Small intestine (tissue), 7 donors: ENCODE results near the gene FBXO46. TPM values are rescaled to one million over a fixed set of nuclear protein-coding genes. Genes with fewer than 3 reads are reported as not detected.
"Not testable (repeated sequence)": the region's sequence is repeated elsewhere in the genome, so short reads cannot be mapped to it uniquely, and the experiment has no call there.

Experiments
- DNase-seq, 2 donors: peaks; one replicate each; pipeline versions ENCODE4 v3.0.0 to v3.0.0-alpha.2; 2013
- FAIRE-seq: peaks from 2 replicates; lab custom pipeline; 2012; peaks lifted over from hg19 to GRCh38; lab: Jason Lieb, UNC
- H3K27ac ChIP-seq, 3 donors: one replicate each; pipeline ENCODE4 v1.5.1; 2013; ENCODE audit warnings: low read length in 2 of 3, mild to moderate bottlenecking in 2 of 3, control low read depth in 1 of 3, inconsistent platforms in 1 of 3, low read depth in 1 of 3, moderate library complexity in 1 of 3
- H3K27me3 ChIP-seq, 3 donors: one replicate each; pipeline ENCODE4 v1.6.1; 2013; ENCODE audit warnings: low read length in 3 of 3, inconsistent platforms in 1 of 3; ENCODE audit not compliant: control insufficient read depth in 3 of 3, insufficient read depth in 3 of 3
- H3K36me3 ChIP-seq, 3 donors: one replicate each; pipeline ENCODE4 v1.6.1; 2013; ENCODE audit warnings: low read length in 3 of 3, inconsistent platforms in 1 of 3, low read depth in 1 of 3, mild to moderate bottlenecking in 1 of 3, moderate library complexity in 1 of 3; ENCODE audit not compliant: control insufficient read depth in 3 of 3, insufficient read depth in 2 of 3
- H3K4me1 ChIP-seq, 3 donors: one replicate each; pipeline ENCODE4 v1.6.1; 2013; ENCODE audit warnings: low read length in 2 of 3, inconsistent platforms in 1 of 3, low read depth in 1 of 3, mild to moderate bottlenecking in 1 of 3, moderate library complexity in 1 of 3; ENCODE audit not compliant: control insufficient read depth in 3 of 3, insufficient read depth in 2 of 3
- H3K4me3 ChIP-seq, 3 donors: one replicate each; pipeline ENCODE4 v1.5.1; 2013; ENCODE audit warnings: low read length in 3 of 3, control low read depth in 1 of 3, inconsistent platforms in 1 of 3, low read depth in 1 of 3, mild to moderate bottlenecking in 1 of 3, moderate library complexity in 1 of 3
- H3K9me3 ChIP-seq, 2 donors: one replicate each; pipeline ENCODE4 v1.6.1; 2013; ENCODE audit warnings: low read depth in 1 of 2, low read length in 1 of 2; ENCODE audit not compliant: control insufficient read depth in 2 of 2, insufficient read depth in 1 of 2
- whole genome bisulfite sequencing, 3 donors: extraction: QIAGEN DNeasy Blood & Tissue Kit; methylation state at CpG; one replicate each; pipeline ENCODE4 v1.1.7; 2013; 5-methylcytosine and 5-hydroxymethylcytosine counted together
- polyA plus RNA-seq, 4 donors: library from polyadenylated mRNA; stranded (reverse) in 3 of 4; unstranded in 1 of 4; fragments of 200-250 nt in 3 of 4; fragments of 120-200 nt in 1 of 4; gene quantifications; one replicate each; pipeline versions ENCODE4 v1.2.1 to v1.2.3, GENCODE V29; 2013
- donor health status: healthy with polysubstance abuse.
- donor health status: control.
- donor health status: control.
- donor health status: Bipolar disorder and iron deficiency.
- donor health status: healthy.

FBXO46 gene
- polyA plus RNA-seq, 4 donors, result 5.4 to 16.6 (median 9.3) TPM

DNA sequence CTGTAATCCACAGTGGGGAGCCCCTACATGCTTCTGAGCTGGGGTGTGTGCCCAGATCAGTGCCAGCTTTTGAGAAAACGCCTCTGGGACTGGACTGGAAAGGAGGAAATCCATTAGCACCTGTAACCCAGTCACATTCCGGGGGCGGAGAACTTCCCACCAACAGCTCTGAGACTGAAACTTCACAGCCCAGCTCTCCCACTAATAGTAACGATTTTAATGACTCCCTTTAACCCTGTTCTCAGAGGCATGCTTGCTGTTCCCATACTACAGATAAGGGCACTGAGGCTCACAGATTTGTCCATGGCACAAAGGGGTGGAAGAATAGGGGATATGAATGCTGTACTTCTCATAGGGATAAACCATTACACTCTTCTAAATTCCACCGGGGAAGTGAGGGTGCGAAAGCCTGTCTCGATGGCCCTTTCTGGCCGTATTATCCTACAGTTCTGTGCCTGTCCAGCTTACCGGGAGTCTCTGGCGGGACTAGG, 851 bp downstream of the FBXO46 start:
- Histone ChIP-seq H3K27ac (peak overlapping the region; percentile 20 to 48 (median 35)), H3K4me3 (peak overlapping the region; percentile 75 to 95 (median 88)), H3K27me3 (no peaks in the 10 kb centered on the region), H3K9me3 (no peaks in the 10 kb centered on the region), H3K4me1 (peaks cover 0 to 2% (median 0%) of the 10 kb centered on the region in 3 donors), H3K36me3 (peaks cover 0 to 15% (median 0%) of the 10 kb centered on the region in 3 donors)
- DNase-seq (peak; percentile 20 to 44), FAIRE-seq (no peak)
- 4 to 8% (median 6%) methylated on average over 10 of the region's 10 CpGs for WGBS, 3 donors

DNA sequence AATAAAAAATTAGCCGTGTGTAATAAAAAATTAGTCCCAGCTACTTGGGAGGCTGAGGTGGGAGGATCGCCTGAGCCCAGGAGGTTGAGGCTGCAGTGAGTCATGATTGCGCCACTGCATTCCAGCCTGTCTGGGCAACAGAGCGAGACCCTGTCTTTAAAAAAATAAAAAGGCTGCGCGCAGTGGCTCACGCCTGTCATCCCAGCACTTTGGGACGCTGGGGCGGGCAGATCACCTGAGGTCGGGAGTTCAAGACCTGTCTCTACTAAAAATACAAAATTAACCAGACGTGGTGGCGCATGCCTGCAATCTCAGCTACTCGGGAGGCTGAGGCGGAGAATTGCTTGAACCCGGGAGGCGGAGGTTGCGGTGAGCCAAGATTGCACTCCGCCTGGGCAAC, 2.0 kb downstream of the FBXO46 start:
- H3K4me3 ChIP-seq, H3K27ac ChIP-seq, DNase-seq, H3K27me3 ChIP-seq, H3K4me1 ChIP-seq, FAIRE-seq, H3K9me3 ChIP-seq: not testable (repeated sequence)
- WGBS, 3 donors, result 94 to 97% (median 96%) methylated on average over 18 of the region's 18 CpGs
- H3K36me3 ChIP-seq, result peaks cover 0 to 16% (median 0%) of the 10 kb centered on the region in 3 donors

DNA sequence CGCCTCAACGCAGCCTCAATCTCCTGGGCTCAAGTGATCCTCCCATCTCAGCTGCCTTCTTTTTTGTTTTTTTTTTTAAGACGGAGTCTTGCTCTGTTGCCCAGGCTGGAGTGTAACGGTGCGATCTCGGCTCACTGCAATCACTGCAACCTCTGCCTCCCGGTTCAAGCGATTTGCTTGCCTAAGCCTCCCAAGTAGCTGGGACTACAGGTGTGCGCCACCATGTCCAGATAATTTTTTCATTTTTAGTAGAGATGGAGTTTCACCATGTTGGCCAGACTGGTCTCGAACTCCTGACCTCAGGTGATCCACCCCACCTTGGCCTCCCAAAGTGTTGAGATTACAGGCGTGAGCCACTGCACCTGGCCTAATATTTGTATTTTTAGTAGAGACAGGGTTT, 10.6 kb downstream of the FBXO46 start:
- H3K27me3 ChIP-seq, DNase-seq, H3K9me3 ChIP-seq, H3K4me3 ChIP-seq, FAIRE-seq: not testable (repeated sequence)
- Histone ChIP-seq H3K27ac (peak overlapping the region in 2 of 3 donors; percentile 61 to 72), H3K36me3 (peaks cover 0 to 30% (median 4%) of the 10 kb centered on the region in 3 donors), H3K4me1 (peaks cover 3 to 24% (median 4%) of the 10 kb centered on the region in 3 donors)
- 92 to 97% (median 97%) methylated on average over 11 of the region's 11 CpGs for WGBS, 3 donors

DNA sequence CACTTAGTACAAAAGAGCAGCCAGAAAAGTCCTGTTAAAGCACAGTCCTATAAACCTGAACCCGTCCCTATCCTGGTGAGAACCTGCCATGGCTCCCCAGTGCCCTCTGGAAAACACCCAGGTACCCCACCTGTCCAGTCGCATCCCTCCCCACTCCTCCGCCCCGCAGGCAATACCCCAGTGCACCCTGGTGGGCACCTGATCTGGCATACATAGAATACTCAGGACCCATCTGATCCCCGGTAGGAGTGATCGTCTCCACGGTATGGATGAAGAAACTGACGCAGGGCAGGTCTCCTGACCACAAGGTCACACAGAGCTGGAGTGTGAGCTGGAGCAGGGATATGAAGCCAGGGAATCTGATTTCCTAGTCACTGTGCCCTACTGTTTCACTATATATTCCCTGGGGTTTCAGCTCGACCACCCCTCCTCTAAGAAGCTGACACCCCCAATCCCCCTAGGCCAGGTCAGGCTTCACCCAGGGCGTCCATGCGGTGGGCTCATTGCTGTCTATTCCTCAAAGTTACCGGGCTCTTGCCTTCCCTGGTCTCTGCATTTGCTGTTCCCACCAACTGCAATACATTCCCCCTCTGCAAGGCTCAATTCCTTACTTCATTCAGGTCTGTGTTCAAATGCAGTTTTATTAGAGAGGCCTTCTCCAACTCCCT, 12.6 kb downstream of the FBXO46 start:
- DNase-seq (peak; percentile 21 to 48), FAIRE-seq (no peak)
- Histone ChIP-seq H3K36me3 (peaks cover 0 to 26% (median 2%) of the 10 kb centered on the region in 3 donors), H3K4me1 (peaks cover 3 to 24% (median 4%) of the 10 kb centered on the region in 3 donors), H3K9me3 (no peaks in the 10 kb centered on the region), H3K27me3 (no peaks in the 10 kb centered on the region), H3K27ac (peak overlapping the region; percentile 93 to 96 (median 95)), H3K4me3 (peak overlapping the region; percentile 40 to 71 (median 55))
- 46 to 56% (median 52%) methylated on average over 12 of the region's 12 CpGs for WGBS, 3 donors

DNA sequence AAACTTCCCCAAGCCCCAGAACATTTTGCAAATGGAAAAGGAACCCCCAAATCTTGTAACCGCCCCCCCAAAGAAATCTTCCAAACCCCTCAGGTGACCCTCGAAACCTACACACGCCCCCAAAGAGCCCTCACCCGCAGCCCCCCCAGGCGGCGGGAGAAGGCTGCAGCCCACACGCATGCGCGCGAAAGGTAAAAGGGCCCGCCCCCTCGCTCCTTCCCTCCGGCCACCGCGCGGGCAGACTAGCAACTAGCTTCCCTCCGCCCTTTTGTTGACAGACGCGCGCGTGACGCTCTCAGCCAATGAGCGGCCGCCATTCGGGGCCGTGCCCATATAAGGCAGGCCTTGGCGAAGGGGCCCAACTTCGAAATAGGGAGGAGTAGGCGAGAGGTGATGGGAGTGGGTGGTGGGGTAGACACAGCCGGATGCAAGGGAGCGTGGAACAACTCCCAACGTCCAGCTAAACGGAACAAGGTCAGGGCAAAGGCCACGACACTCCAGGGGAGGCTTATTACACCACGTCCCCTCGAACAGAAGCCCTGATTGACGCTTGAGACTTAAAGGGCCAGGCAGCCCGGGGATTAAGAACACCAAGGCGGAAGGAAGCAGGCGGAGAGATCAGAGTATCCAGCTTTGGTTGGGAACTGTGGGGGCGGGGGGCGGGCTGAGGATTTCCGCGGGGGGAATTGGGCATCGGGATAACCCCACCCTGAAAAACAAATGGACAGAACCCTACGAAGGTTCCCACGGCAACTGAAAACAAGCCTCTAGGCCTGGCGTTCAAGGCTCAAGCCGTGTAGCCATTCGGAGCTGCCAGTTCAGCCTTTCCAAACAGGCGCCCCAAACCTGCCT, 13.3 kb downstream of the FBXO46 start:
- peak overlapping the region; percentile 93 to 96 (median 95) for H3K27ac ChIP-seq
- peak overlapping the region; percentile 55 to 71 (median 57) for H3K4me3 ChIP-seq
- WGBS, 3 donors, result 0% methylated on average over 45 to 51 of the region's 51 CpGs
- H3K27me3 ChIP-seq, result no peaks in the 10 kb centered on the region
- peak; percentile 62 for FAIRE-seq
- H3K36me3 ChIP-seq, result peaks cover 0 to 28% (median 3%) of the 10 kb centered on the region in 3 donors
- H3K4me1 ChIP-seq, result peaks cover 3 to 24% (median 4%) of the 10 kb centered on the region in 3 donors
- DNase-seq, result peak; percentile 99
- no peaks in the 10 kb centered on the region for H3K9me3 ChIP-seq

DNA sequence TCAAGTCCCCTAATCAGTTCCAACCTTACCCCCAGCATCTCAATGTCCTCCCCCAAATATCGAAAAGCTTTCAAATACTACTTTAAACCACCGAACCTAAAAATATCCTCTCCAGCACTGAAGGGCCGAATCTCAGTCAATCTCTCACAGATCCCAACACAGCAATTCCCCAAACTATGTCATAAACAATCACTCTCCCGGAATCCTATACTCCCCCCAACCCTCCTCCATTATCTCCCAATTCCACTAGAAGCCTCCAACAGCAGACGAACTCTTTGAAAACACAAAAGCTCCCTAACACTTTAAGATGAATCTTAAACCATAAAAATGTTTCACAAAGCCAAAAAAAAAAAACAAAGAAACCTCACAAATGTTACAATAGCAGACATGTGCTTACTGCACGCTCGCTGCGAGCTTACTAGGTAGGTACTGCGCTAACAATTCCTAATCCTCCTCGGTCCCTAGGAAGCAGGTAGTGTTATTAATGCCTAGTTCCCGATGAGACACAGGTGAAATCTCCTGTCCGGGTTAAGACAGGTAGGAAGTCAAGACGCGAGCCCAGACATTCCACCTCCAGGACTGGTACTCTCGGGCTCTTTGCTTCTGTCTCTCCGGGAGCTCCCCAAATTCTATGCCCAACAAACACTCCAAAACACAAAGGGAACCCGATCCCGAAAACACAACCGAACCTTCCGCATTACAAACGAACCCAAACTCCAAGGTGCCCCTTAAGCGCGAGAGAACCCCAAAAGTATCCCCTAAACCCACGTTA, 14.2 kb downstream of the FBXO46 start:
- H3K27me3 ChIP-seq, result no peaks in the 10 kb centered on the region
- peak overlapping the region in 2 of 3 donors; percentile 76 to 88 for H3K27ac ChIP-seq
- peak overlapping the region; percentile 54 to 71 (median 57) for H3K4me3 ChIP-seq
- 1 to 2% (median 2%) methylated on average over 24 of the region's 24 CpGs for WGBS, 3 donors
- no peak for FAIRE-seq
- peak; percentile 54 to 74 for DNase-seq
- H3K9me3 ChIP-seq, result no peaks in the 10 kb centered on the region
- peaks cover 5 to 28% (median 9%) of the 10 kb centered on the region in 3 donors for H3K36me3 ChIP-seq
- peaks cover 3 to 24% (median 4%) of the 10 kb centered on the region in 3 donors for H3K4me1 ChIP-seq

DNA sequence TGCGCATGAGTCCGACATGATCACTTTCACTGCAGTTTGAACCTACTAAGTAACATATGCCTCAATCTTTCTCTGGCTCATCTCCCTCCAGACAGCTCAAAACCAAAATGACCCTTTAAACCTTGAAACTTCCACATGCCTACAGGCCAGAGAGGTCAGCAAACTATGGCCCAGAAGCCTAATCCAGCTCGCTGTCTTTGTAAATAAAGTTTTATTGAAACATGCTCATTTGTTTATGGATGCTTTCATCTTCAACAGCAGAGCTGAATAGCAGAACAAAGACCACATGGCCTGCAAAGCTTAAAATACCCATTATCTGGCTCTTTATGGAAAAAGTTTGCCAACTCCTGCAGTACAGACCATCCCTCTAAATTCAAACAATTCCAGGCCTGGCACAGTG, 15.6 kb downstream of the FBXO46 start:
- FAIRE-seq, result no peak
- 84 to 93% (median 90%) methylated on average over 3 of the region's 3 CpGs for WGBS, 3 donors

More for the DNA sequence above, 15.6 kb downstream of the FBXO46 start:
- H3K4me3 ChIP-seq, result no peak overlapping the region
- no peaks in the 10 kb centered on the region for H3K9me3 ChIP-seq
- peaks cover 7 to 37% (median 9%) of the 10 kb centered on the region in 3 donors for H3K36me3 ChIP-seq
- no peaks in the 10 kb centered on the region for H3K27me3 ChIP-seq
- H3K27ac ChIP-seq, result no peak overlapping the region
- DNase-seq, result no peak
- H3K4me1 ChIP-seq, result peaks cover 3 to 15% (median 4%) of the 10 kb centered on the region in 3 donors
